Measurements from ENCODE around the gene MIP.
A peak's percentile ranks its signal among the peaks of the same experiment; 100 is the strongest.

MIP gene

GRCh38 chr12:56484566-56484965 is 30.1 kb upstream of the MIP start:
- Histone ChIP-seq H3K9me3 (ENCODE audit: control insufficient read depth, insufficient read depth, low read depth, low read length) (no peaks in the 10 kb centered on the region), H3K36me3 (ENCODE audit: control insufficient read depth in 2 of 2, insufficient read depth in 1 of 2, low read length in 2 of 2) (no peaks in the 10 kb centered on the region), H3K4me3 (ENCODE audit: low read depth, low read length) (no peak overlapping the region), H3K4me1 (ENCODE audit: control insufficient read depth, insufficient read depth, low read length) (no peaks in the 10 kb centered on the region), H3K27ac (ENCODE audit: extremely low read depth, low read depth, low read length) (no peak overlapping the region)
- ChIA-PET CTCF (interaction anchor here (0.6 to 0.7 kb wide), 3 partner anchors 278 to 489 kb away, joined by 3 read pairs; partner anchors contain the start of gene SMARCC2), POLR2A (no interaction called here)
- peak; percentile 91 for TF ChIP-seq ZNF133 (tag by site-specific recombination; IDR thresholded peaks at IDR 0.05)
- no peak for TF ChIP-seq ATF2 (tag by site-specific recombination; IDR thresholded peaks at IDR 0.05; ENCODE audit: low read depth)
- TF ChIP-seq ZNF555 (tag by site-specific recombination; conservative IDR thresholded peaks at IDR 0.05) = no peak
- no peak for TF ChIP-seq ZSCAN23 (tag by site-specific recombination; IDR thresholded peaks at IDR 0.05)
- no peak for TF ChIP-seq ZNF670 (tag by site-specific recombination; IDR thresholded peaks at IDR 0.05; ENCODE audit: low read depth)

GRCh38 chr12:56479625-56480024 is 25.2 kb upstream of the MIP start:
- Histone ChIP-seq H3K4me1 (ENCODE audit: control insufficient read depth, insufficient read depth, low read length) (no peaks in the 10 kb centered on the region), H3K9me3 (ENCODE audit: control insufficient read depth, insufficient read depth, low read depth, low read length) (no peaks in the 10 kb centered on the region), H3K4me3 (ENCODE audit: low read depth, low read length) (no peak overlapping the region), H3K27ac (ENCODE audit: extremely low read depth, low read depth, low read length) (no peak overlapping the region), H3K36me3 (ENCODE audit: control insufficient read depth in 2 of 2, insufficient read depth in 1 of 2, low read length in 2 of 2) (peaks cover 0 to 1% of the 10 kb centered on the region in 2 experiments; a peak in 1 of 3 replicates)
- ChIA-PET POLR2A (interaction anchor here (0.5 kb wide), 1 partner anchor 168 kb away, joined by 3 read pairs; no protein-coding TSS in a partner anchor), CTCF (no interaction called here)
- TF ChIP-seq KLF1 (tag by site-specific recombination; IDR thresholded peaks at IDR 0.05) (no peak), ZNF292 (tag by site-specific recombination; IDR thresholded peaks at IDR 0.05; ENCODE audit: borderline replicate concordance, low read depth) (no peak), ZXDB (tag by site-specific recombination; IDR thresholded peaks at IDR 0.05) (no peak)

GRCh38 chr12:56477521-56478225 is 23.2 kb upstream of the MIP start:
- TF ChIP-seq GFI1B (tag by site-specific recombination; IDR thresholded peaks at IDR 0.05) = no peak
- no peak for TF ChIP-seq ZBTB8A (tag by site-specific recombination; IDR thresholded peaks at IDR 0.05)
- TF ChIP-seq PRDM10 (tag by site-specific recombination; IDR thresholded peaks at IDR 0.05) = no peak
- TF ChIP-seq HIC1 (tag by site-specific recombination; IDR thresholded peaks at IDR 0.05) = no peak
- TF ChIP-seq ZNF132 (tag by site-specific recombination; IDR thresholded peaks at IDR 0.05; ENCODE audit: borderline replicate concordance) = no peak
- TF ChIP-seq ZFP41 (tag by site-specific recombination; IDR thresholded peaks at IDR 0.05; ENCODE audit: borderline replicate concordance) = no peak
- no peak for TF ChIP-seq ZNF645 (tag by site-specific recombination; IDR thresholded peaks at IDR 0.05)
- TF ChIP-seq SCRT1 (tag by site-specific recombination; IDR thresholded peaks at IDR 0.05; ENCODE audit: borderline replicate concordance) = no peak
- TF ChIP-seq ZBTB11 (tag by site-specific recombination; conservative IDR thresholded peaks at IDR 0.05; ENCODE audit: low read depth) = no peak
- Histone ChIP-seq H3K36me3 (ENCODE audit: control insufficient read depth in 2 of 2, insufficient read depth in 1 of 2, low read length in 2 of 2) (peaks cover 0 to 11% of the 10 kb centered on the region in 2 experiments; a peak in 2 of 3 replicates), H3K4me1 (ENCODE audit: control insufficient read depth, insufficient read depth, low read length) (no peaks in the 10 kb centered on the region), H3K9me3 (ENCODE audit: control insufficient read depth, insufficient read depth, low read depth, low read length) (no peaks in the 10 kb centered on the region), H3K27ac (ENCODE audit: extremely low read depth, low read depth, low read length) (no peak overlapping the region), H3K4me3 (ENCODE audit: low read depth, low read length) (no peak overlapping the region)
- CTCF ChIA-PET = interaction anchor here (0.6 kb wide), 1 partner anchor 14 kb away, joined by 4 read pairs; no protein-coding TSS in a partner anchor
- POLR2A ChIA-PET = interaction anchor here (1.3 kb wide), 1 partner anchor 256 kb away, joined by 4 read pairs; the partner anchor contains the start of gene RNF41
